GM18861 (cell line): ENCODE data around the gene DAAM1.
A peak's percentile ranks its signal among the peaks of the same experiment; 100 is the strongest.

Experiments
- ATAC-seq: cut with Tn5 transposase; IDR thresholded peaks from one replicate; pipeline ENCODE4 v1.9.1; 2021; ENCODE audit not compliant: unreplicated experiment

Gene DAAM1

DNA sequence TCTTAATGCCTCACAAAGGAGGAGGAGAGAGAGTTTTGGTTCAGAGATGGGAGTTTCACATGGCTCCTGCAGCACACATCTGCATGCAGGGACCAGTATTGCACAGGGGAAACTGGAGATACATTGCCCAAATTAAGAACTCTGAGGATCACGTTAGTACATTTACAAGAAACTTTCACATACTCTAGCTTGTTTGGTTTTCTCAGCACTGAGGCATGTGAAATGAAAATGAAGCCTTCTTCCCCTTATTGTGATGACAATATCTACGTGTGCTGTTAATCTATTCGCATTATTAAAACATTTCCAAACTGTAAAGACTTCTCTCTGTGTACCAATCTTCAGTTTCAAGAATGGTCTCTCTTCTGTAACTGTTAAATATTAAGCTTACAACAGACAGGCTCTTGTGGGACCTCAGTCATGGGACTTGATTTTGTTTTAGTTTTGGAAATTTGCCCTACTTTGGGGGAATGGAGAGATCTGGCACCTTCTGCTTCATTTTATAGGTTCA, 124.7 kb downstream of the DAAM1 start:
- peak; percentile 44 for ATAC-seq

DNA sequence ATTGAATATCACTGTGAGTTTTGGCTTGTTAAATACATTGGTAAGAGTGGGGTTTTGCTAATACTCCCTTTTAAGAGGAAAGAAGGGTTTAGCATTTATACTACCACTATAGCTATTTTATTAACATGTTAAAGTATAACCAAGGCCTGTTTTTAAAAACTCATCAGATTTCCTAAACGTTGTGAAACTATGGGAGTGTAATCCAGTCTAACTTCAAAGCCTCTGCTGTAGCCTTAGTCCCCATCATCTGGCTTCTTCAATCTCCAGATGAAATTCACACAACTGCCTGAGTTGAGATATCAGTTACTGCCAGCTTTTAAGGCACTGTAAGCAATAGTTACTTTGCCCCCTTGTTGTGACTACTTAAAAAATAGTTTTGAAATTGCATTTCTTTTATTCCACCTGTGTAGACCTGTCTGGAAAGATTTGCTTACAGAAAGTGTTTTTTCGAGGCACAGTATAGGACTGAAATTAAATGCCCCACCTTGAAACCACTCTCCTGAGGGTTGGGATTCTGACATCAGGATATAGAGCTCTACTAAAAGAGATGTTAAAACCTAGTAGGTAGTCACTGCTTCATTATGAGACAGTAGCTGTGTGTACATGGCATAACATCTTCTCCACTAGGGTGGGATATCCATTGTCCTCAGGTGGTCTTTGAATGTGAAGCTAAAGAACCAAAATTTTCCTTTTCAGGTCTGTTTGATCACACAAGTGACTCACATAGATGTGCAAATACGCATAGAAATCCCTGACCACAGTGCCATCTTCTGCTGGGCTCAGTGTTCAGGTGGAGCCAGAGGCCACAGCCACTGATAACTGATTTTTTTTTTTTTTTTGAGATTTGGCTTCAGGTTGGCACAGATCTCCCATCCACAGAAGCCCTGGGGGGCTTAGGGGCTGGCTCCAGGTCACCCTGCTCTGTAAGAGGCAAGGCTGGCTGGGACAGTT, 125.5 kb downstream of the DAAM1 start:
- no peak for ATAC-seq

DNA sequence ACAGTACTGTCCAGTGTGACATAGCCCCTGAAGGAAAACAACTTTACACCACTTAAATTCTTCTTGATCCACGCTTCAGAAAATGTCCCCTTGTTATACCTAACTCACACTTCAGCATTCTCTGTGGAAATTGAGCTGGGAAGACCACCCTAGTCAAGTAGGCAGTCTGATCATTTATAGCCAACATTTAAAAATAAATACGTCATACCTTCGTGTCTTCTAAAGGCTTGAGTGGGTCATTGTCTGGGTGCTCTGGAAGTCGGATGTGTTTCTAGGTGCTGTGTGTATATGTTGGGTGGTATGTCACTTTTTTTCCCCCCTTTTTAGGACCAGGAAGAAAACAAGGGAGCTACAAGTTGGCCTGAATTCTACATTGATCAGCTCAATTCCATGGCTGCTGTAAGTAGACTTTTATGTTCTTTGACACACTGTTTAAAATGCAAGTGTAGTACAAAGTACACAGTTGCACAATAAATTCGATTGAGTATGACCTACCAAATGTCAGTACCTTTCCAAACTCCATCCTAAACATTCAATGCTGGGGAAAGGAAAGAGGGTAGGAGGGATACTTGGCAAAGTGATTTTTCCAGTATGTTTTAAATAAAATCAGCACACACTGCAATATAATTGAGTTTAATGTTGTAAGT, 126.6 kb downstream of the DAAM1 start:
- ATAC-seq, result no peak

DNA sequence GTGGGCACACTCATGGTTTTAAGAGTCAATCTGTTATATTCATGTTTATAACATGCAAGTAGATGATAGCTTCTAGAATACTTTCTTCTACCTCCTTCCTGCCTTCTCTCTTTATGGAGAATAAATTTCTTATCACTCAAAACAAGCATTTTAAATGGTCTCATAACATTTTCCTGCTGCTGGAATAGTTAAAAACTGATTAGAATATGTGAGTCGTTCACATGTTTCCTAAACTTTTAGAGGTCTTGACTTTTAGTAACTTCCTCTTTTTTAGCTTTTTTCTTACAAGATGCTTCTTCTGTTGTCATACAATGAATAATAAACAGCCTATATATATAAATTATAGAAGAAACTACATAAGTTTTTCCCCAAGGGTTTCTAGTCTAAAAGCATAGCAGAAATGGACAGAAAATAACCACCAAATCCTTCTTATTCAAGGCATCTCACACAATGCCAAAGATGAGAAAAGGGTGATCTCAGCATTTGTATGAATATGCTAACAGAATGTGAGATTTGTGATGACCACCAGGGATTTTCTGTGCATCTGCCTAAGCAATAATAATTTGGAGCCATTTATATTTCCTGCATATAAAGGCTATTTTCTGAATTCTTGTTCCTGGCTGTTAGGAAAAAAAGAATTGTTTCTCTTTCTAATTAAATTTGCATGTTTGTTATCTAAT, 127.8 kb downstream of the DAAM1 start:
- no peak for ATAC-seq

DNA sequence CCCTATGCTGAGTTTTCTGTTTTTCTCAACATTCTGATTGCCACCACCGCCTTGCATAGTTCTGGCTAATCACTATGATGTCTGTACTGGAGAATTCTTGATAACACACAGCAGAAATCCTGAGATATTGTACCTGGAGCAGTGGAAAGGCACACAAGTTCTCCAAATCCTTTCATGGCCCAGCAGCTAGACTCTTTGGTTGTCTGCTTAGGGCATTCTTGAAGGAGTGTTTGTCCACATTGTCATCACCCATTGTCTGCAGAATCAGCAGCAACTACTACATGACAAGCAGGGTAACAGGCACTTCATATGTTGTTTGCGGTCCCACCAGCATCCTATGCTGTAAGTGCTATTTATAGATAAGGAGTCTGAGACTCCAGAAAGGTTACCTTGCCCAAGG, 128.9 kb downstream of the DAAM1 start:
- ATAC-seq, result no peak

DNA sequence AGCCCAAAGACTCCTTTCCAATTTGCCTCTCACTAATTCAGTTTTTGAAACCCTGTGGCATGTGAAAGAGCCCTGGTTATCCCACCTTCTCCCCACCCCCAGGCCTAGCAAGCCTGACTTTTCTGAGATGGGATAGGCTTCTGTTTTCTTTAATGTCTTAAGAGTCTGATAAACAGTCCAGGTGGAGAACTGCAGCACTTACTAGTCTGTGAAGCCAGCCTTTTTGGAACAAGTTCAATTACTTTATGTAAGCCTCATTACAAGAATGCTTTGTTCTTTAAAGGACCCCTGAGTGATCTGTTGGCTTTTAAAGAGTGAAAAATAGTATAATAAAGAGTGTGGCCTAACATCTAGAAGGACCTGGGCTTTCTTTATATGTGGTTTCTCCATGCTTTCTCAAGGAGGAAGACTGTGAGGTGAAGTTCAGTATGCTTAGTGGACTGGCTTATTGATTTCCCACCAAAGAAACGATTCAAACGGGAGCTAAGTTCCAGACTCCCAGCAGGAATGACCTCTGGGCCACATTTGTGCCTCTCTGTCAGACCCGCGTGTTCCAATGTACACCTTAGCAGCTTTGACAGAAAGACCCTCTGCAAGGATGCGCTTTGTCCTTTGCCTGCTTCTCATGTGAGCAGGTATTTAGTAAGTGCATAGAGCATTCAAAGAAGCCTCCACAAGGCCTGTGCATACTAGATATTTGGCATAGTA, 129.5 kb downstream of the DAAM1 start:
- no peak for ATAC-seq

DNA sequence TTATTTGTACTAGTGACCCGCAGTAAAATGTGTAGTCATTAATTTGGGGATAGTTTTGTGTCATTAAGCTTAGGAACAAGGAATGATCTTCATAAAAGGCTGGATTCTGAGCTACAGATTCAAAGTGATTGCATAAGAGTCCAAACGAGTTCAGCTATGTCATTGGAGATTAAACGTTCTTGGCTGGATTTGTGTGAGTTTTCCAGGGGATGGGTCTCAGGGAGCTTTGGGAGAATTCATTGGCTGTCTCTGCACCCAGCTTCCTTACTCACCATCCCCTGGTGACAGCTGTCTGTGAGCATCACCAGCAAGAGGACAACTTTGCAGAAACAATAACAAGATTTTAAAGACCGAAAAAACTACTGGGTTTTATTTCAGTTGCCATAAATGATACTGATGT, 130.4 kb downstream of the DAAM1 start:
- no peak for ATAC-seq

DNA sequence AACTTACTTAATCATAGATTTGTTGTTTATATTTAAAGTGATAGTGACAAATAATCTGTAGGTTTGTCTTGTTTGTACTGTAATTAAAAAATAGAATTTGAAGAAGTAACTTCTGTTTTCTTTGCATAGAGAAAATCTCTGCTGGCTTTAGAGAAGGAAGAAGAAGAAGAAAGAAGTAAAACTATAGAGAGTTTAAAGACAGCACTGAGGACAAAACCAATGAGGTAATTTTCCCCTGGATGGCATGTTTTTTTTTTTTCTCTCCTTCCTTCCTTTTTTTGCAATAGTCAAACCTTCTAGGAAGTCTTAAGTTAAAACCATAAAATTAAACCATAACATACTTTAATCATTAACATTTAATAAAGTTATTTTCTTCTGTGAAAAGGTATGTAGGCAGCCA, 131.9 kb downstream of the DAAM1 start:
- no peak for ATAC-seq

DNA sequence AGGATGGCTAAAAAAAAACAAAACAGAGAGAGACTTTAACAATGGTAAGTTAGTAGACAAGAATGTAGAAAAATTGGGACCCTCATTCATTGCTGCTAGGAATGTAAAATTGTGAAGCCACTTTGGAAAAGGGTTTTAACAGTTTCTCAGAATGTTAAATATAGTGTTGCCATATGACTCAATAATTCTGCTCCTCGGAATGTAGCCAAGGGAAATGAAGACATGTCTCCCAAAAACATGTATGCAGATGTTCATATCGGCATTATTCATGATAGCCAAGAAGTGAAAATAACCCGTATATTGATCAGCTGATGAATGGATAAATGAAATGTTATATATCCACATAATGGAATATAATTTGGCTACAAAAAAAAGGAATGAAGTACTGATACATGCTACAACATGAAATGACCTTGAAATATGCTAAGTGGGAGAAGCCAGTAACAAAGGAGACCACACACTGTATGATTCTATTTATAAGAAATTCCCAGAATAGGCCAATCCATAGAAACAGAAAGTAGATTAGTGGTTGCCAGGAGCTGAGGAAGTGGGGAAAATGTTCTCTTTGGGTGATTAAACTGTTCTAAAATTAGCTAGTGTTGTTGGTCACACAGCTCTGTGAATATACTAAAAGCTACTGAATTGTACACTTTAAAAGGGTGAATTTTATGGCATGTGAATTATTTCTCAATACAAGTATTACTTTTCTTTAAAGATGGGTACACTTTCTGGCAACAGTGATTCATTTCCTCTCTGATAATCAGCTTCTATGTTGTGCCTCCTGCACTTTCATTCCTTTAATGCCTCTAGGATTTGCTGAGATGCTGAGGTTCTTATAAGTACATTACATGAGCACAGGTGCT, 132.5 kb downstream of the DAAM1 start:
- no peak for ATAC-seq

DNA sequence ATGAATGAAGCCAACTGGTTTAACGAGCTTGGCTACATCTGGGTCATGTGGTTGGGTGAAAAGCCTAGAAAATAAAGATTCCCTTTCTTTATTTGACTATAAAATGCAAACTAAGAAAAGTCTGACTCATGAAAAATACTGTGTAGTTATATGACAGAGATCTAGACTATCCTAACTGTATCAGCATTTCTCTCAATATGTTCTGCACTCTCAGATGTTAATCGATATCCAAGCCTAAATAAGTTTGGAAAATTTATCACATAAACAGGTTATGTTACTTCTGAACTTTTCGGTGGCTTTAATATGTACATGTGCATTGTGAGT, 133.1 kb downstream of the DAAM1 start:
- ATAC-seq, result no peak

DNA sequence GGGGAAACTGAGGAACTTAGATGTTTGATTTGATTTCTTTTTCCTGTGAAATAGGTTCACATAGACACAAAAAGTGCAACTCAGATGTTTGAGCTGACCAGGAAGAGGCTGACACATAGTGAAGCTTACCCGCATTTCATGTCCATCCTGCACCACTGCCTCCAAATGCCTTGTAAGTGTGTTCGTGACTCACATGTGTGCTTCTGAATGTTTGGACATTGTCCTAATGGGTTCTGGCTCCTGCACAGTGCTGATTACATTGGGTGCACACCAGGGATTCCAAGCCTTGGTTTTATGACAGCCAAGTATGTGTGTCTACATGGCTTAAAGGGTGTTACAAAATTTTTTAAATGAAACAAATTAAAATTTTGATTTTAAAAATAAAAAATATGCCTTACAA, 137.4 kb downstream of the DAAM1 start:
- ATAC-seq, result no peak

DNA sequence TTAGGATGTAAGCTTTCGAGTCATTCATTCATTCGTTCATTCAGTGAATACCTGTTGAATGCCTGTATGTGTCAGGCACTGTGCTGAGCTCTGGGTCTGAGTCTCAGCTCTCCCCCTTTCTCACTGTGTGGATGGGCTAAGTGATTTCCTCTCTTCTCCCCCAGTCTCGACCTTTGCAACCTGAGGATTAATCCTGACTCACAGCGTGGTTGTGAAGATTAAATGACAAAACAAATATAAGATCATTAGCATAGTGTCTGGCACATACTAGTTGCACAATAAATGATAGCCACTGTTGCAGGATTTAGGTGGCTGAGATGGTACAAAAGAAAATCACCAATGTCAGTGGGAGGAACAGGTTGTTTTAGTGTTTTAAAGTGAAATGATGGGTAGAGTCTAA, 140.0 kb downstream of the DAAM1 start:
- no peak for ATAC-seq

DNA sequence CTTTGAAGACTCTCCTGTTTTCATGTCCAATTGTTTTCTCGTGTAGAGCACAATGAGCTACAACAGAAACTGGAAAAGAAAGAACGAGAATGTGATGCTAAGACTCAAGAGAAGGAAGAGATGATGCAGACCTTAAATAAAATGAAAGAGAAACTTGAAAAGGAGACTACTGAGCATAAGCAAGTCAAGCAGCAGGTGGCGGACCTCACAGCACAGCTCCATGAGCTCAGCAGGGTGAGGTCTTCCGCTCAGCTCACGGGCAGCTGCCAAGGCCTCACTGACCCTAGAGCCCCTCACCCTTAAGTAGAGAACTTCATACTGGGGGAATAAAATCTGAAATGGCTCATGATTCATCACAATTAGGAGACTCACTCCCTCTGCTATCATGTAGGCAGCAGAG, 142.0 kb downstream of the DAAM1 start:
- ATAC-seq, result no peak

DNA sequence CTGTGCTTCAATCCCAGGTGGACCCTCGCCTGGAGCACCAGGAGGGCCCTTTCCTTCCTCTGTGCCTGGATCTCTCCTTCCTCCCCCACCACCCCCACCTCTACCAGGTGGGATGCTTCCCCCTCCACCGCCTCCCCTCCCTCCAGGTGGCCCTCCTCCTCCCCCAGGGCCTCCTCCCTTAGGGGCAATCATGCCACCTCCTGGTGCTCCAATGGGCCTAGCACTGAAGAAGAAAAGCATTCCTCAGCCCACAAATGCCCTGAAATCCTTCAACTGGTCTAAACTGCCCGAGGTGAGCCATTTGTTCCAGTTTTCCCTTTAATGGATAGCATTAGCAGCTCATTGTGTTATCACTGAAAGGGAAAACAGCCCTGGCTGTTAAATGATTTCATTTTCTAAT, 142.8 kb downstream of the DAAM1 start:
- no peak for ATAC-seq

DNA sequence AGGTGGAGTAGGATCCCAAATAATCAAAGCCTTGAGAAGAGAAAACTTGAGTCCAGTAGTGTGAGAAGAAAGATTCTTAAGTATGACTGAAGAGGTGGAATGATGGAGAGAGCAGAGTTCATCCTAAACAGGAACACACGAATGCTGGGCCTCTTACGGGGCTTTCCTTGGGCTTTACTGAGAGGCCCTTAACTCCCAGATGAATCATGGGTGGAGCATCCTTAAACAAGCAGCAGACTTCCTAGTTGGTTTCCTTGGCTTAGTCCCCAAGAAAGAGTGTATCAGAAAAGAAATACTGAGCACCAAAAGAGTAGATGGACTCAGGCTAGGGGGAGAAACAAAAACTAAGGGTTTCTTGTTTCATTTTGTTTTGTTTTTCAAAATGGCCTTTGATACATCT, 144.3 kb downstream of the DAAM1 start:
- no peak for ATAC-seq

DNA sequence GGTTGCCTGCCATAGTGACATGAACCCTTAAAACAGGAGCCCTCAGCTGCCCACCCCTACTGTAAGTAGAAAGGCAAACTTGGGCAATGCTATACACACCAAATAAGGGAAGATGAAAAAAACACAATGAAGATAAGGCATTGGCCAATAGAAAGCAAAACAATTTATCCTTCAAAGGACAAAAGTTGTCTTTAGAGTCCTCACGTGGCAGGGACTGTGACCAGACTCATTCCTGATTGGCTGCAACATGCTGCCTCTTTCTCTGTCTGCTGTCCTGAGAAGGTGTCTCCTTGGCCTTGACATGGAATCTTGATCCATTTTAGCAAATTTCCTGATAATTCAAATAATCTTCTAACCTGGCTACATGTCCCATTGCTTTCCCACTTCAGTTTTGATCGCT, 144.8 kb downstream of the DAAM1 start:
- ATAC-seq, result no peak

DNA sequence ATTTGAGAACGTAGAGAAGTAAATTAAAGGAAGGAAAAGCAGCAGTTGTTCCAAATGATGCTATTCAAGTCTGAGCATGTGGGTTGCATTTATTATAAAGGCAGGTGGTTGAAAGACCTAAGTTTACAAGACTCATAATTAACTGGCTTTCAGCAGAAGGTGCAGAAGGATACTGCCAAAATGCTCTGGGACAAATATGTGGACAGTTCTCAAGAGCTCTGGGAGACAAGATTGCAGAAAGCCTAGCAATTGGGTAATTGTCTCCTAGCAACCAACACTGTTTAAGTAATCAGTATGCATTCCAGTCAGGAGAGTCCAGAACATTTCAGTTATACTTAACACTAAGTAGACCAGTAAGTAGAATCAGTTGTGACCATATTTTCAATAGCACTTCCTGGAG, 145.2 kb downstream of the DAAM1 start:
- no peak for ATAC-seq

DNA sequence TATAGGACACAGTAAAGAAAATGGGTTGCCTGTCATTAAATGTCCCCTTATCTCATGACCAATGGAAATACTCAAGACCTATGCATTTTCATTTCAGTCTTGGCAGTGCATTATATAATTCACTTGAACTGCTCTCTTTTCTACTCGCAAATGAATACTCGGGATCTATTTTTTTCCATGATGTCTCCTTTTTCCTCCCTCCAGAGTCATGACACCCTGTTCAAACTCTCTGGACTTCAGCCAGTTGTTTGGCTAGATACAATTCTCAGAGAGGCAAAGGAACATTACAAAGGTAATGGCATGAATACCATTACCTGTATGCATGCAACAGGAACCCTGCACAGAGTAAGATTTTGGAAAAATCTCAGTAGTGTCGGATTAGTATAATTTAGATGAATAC, 145.8 kb downstream of the DAAM1 start:
- no peak for ATAC-seq

DNA sequence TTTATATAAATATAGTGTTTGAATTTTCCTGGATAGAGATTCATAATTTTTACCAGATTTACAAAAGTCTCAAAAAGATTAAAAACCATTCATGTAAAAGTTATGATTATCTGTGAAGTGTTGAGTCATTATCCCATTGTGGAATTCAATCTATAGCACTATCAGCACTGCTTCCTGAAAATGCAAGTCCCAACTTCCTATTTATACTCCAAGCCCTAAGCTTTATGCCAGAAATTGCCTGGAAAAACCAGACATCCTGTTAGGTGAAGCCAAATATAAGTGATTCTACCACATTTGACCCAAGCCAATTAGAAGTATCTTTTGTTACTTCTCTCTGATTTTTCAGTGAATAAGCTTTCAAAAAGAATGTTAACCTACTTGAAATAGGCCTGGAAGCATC, 147.6 kb downstream of the DAAM1 start:
- ATAC-seq, result no peak

DNA sequence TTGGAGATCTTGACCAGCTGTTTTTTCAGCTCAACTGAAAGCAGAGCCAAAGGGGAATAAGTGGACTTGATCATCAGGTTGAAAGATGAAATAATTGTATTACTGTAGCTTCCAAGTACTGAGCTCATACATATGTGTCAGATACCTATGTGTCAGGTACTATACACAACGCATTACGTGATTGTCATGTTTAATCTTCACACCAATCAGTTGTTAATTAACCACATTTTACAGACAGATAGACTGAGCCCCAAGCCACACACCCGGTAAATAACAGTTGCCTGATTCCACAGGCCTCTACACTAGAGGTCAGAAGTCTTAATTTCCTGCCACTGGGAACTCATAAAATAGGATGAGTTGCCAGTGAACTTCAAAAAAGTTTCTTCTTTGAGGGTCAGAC, 148.2 kb downstream of the DAAM1 start:
- ATAC-seq, result no peak
